Muscle of arm (tissue), 12 donors: Measurements from ENCODE around the gene GLP1R. TPM values are rescaled to one million over a fixed set of nuclear protein-coding genes. Genes with fewer than 3 reads are reported as not detected.

Experiments used
- DNase-seq: peaks from one replicate; pipeline ENCODE4 v3.0.0-alpha.2; 2013
- polyA plus RNA-seq, 12 donors: library from polyadenylated mRNA; unstranded; fragments of 120-200 nt; gene quantifications; one replicate each; pipeline ENCODE4 v1.2.1, GENCODE V29; 2013; ENCODE audit not compliant: insufficient read length in 12 of 12

GLP1R gene
- polyA plus RNA-seq, 12 donors: 0.04 to 0.52 (median 0.17) TPM; not detected in 7

DNA sequence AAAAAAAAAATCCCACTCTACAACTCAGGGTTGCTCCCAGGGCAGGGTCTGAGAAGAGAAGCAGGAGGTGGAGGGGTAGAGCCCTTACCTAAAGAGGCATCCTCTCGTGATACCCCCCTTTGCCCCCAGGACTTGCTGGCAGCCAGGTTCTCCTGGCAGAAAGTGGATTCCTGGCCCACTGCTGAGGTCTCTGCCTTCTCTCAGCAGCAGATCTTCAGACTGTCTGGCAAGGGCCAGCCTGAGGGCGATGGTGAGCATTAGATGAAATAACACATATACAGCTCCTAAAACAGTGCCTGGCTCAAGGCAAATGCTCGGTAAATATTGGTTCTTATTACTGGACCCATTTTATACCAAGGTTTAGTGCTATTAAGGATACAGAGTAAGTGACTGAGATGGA is 4.8 kb upstream of the GLP1R start:
- DNase-seq: no peak

DNA sequence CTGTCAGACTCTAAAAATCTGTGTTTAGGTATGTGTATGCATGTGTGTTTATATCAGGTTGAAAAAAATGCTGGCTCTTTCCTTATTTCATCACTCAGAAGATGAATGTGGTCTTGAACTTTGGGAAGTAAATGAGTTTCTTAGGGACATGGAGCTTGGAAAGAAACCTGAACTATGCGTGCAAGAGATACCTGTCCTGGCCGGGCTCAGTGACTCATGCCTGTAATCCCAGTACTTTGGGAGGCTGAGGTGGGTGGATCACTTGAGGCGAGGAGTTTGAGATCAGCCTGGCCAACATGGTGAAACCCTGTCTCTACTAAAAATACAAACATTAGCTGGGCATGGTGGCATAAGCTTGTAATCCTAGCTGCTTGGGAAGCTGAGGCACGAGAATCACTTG is 4.4 kb upstream of the GLP1R start:
- no peak for DNase-seq

DNA sequence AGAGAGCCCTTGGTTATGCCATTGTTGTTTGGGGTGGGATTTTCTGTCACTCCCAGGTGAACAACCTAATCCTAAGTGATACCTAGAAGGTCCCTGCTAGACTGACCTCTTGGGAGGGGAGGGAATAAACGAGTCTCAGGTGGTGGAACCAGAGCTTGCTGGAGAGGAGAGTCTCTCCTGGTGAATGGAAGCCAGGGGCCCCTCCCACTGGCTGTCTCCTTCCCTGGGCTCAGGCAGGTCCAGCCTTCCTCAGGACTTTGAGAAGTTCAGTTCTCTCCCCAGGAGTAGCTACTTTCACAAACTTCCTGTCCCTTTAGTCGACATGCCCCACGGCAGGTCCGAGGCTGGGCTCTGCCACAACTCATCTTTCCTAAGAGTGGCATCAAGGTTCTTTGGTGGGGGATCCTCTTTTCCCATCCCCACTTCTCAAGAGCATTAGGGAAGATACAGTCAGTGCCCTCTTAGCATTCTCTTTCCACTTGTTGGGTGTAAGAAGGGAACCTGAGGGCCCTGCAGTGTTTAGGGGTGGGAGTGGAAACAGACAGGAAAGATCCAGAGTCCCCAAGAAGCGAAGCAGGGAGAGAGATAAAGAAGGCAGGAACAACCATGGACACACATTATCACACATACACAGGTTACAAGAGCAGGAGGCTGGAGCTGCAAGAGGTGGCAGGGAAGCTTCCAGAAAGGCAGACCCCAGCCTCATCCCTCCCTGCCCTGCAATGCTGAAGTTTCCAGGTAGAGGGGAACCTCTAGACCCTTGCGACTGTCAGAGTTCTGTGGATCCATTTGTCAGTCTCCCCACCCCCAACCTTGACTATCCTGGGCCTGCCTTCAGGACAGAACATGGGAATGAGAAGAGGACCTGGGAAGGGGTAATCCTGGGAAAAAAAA is 900 bp upstream of the GLP1R start:
- DNase-seq: no peak

DNA sequence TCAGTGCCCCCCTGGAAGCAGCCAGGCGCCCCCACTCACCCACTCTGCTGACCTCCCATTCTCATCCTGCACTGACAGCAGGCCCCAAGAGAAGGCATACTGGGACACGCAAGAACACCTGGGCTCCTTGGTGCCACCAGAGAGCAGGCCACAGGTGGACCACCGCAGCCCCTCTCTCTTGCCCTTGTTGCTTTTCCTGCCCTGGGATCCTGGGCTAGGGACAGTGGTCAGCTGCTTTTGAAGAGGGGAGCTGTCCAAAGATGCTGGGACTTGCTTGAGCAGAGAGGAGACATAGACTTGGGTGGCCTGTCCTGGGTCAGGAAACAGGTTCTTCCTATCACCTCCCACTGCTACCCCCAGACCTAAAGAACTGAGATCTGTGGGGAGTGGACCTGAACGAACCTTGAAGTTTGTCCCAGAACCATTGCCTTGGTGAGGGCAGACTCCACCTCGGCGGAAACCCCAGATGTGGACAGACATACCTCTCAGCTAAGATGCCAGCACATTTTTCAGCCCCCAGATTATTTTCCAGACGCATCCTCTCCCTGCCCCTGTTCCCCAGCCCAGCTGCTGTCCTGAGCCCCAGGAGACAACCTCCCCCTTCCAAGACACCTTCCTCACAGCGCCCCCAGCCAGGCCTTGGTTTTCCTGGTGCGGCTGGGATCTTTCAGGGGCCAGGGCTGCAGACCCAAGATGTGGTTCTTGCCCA is 1.1 kb downstream of the GLP1R start:
- DNase-seq: no peak

DNA sequence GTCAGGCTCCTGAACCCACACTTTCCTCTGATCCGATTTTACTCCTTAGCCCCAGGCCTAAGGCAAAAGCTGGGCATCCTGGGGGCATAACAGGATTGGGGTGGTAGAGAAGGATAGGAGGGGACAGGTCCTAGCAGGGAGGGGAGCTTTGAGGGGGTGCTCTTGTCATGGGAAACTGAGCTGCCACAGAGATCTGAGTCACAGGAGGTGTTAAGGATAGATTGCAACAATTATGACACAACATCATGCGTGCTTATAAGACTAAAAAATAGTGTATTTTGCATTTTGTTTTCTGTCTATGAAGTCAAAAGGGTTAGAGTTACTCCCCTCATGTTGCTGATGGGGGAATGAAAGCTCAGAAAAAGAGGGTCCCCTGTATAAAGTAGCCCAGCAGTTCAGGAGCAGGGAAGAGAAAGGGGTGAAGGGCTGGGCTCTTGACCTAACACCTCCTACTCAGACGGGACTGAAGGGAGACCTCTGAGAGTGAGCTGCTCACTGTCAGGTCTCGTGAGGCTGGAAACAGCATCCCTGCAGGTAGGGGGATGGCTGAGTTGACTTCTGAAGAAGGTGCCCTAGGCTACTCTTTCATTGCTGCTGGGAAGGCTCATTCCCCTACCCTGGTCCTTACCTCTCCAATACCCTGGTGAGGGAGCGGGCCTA is 2.0 kb downstream of the GLP1R start:
- DNase-seq: no peak

DNA sequence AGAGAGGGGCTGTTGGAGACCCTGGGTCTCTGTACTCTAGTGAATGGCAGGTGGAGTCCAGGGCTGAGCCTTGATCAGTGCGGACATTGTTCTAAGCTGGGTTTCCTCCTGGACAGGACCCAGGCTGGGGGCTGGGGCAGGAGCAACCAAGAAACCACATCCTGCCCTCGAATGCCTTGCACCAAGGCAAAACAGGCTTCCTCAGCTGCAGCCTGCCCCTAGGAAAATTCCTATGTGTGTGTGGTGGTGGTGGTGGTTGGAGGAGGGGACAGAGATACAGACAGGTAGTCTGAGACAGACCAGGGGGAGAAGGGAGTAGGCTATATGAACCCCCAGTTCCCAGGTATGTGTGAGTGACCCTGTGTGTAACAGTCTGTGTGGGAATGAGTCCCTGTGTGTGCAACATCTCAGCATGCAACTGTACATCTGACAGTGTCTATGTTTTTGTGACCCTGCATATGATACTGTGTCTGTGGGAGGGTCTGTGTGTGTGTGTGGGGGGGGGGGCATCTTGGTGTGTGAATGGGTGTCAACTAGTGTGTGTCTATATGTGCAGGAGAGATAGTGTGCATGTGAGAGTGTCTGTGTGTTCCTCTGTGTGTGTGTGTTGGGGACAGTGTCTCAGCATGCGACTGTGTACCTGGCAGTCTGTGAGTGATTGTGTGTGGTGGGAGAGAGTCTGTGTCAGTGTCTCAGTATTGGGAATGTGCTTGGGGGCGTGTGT is 3.0 kb downstream of the GLP1R start:
- no peak for DNase-seq

DNA sequence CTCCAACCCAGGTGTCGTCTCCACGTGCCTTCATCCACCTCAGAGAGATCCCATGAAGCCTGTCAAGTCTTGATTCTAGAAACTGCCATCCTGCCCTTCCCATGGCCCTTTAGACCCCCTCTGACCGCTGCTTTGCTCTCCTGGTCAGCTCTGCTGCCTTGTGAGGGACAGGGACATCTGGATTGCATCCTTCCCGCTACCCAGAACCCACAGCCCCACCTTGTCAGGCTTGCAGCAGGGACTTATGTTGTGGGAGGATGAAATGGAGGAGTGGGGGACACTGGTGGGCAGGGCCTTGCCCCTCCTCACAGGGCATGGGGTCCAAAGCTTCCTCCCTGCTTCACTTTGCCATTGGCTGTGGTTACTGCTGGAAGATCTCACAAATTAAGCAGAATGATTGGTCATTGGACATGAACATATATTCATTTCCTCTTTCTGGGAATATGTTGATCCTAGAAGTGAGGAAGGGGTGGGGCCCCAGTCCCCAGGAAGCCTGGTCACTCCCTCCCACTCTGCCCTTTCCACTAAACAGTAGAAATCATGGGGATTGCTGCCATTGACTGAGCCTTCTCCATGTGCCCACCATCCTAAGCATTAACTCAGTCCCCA is 4.5 kb downstream of the GLP1R start:
- no peak for DNase-seq

DNA sequence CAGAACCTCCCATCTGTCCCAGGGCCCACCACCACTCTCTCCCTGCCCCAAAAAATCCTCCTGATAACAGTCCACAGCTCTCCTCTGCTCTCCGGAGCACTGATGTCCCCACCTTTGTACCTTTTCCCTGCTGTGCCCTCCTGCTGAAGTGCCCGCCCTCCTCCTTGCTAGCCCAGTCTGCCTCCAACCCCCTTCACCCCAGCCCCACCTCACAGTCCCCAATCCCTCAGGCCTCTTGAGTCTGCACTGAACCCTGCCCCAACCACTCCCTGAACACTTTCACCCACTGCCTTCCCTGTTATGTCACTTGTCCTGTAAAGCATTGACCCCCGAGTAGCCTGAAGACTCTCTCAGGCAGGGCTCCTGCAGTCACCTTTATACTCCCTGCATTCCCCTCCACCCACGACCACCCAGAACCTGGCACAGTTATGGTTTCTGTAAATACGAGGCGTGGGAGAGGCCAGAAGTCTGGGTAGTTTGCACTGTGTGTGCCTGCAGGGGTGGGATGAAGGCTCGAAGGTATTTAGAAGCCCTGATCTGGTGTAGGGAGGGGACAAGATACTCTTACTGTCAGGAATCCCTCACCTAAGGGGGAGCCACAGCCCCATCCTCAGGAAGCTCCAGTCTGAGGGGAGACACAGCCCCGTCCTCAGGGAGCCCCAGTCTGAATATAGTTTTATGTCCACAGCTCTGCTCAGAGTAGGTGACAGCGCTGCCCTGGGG is 5.4 kb downstream of the GLP1R start:
- DNase-seq: no peak

DNA sequence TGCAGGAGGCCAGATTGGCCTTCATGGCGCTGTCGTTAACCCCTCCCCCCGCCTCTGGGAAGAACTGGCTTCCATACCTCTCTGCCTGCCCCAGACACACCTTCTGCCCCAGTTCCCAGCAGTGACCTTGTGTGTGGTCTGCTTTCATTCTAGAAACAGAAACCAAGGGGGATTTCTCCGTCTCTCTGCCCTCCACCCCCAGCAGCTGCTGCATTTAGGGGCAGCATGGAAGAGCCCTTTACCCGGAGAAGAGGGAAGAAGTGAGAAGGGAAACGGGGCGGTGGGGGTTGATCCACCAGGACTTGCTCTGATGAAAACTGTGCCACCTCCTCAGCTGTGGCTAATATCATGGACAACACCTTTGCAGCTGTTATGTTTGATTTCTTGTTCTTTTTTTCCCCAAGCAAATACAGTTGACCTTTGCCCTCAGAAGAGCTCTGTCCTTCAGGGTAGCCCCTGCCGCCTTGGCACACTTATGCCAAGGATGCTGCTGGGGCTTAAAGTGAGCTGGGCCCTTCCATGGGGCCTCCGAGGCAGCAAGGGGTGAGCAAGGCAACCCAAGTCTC is 6.1 kb downstream of the GLP1R start:
- DNase-seq: no peak

DNA sequence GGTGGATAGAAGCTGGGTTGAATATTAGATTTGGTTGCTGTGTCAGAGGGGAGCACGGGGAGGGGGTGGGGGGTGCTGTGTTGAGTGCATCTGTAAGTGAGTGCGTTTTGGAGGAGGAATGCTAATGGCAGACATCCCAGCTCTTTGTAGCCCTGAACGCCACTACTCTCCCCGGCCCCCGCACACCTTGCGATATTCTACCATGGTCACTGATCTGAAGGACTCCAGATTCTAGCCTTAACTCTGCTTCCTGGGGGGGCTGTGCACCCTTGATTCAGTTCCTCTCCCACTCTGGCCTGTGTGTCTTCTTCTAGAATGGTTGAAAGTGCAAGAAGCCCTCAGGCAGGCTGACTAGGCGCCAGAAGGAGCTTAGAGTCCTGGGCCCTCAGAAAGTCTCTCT is 7.1 kb downstream of the GLP1R start:
- no peak for DNase-seq

DNA sequence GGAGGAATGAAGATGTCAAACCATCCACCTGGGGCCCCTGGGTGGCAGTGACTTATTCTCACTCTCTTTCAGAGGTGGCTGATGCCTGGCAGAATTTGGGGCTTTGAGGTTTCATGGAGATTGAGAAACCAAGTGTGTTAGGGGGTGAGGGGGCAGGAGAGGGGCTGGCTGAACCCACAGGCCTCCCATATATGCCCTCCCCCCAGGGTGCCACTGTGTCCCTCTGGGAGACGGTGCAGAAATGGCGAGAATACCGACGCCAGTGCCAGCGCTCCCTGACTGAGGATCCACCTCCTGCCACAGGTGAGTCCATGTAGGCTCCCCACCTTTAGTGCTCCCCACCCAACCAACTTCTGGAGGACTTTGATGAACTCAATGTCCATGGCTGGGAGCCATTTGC is 7.6 kb downstream of the GLP1R start:
- no peak for DNase-seq

DNA sequence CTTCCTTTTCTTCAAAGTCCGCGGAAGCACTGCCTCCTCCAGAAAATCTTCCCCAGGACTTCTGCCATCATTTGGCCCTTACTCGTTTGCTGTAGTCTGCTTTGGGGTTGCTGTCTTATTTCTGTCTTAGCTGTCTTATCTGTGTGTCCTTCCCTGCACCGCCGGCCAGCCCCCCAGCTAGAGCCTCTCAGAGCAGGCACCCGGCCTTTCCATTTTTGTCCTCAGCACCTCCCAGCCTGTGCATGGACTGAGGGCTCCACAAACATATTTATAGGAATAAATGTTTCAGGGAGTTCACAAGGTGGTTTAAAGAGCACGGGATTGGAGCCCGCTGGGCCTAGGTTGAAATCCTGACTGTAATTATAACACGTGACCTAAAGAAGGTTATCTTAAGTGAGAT is 8.1 kb downstream of the GLP1R start:
- DNase-seq: no peak

DNA sequence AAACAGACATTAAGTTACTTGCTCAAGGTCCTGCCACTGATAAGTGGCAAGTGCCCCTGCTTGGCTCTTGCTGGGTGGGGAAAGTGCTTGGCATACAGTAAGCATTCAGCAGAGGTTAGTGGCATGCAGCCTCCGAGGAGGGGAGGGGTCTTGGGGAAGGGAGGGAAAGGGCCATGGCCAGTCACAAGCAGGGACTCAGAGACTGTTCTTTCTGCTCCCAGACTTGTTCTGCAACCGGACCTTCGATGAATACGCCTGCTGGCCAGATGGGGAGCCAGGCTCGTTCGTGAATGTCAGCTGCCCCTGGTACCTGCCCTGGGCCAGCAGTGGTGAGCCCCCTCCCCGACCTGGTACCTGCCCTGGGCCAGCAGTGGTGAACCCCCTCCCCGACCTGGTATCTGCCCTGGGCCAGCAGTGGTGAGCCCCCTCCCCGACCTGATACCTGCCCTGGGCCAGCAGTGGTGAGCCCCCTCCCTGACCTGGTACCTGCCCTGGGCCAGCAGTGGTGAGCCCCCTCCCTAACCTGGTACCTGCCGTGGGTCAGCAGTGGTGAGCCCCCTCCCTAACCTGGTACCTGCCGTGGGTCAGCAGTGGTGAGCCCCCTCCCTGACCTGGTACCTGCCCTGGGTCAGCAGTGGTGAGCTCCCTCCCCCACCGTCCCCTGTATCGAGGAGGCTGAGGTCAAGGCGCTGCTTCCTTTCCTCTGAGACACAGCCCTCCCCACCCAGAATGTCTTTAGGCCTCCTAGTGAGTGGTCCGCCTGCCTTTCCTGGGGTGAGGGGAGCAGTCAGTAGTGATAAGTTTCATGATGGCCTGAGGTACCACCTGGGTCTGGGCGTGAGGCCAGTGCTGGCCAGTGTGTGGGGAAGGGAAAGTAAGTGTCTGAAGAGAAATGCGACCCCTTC is 8.9 kb downstream of the GLP1R start:
- DNase-seq: no peak

DNA sequence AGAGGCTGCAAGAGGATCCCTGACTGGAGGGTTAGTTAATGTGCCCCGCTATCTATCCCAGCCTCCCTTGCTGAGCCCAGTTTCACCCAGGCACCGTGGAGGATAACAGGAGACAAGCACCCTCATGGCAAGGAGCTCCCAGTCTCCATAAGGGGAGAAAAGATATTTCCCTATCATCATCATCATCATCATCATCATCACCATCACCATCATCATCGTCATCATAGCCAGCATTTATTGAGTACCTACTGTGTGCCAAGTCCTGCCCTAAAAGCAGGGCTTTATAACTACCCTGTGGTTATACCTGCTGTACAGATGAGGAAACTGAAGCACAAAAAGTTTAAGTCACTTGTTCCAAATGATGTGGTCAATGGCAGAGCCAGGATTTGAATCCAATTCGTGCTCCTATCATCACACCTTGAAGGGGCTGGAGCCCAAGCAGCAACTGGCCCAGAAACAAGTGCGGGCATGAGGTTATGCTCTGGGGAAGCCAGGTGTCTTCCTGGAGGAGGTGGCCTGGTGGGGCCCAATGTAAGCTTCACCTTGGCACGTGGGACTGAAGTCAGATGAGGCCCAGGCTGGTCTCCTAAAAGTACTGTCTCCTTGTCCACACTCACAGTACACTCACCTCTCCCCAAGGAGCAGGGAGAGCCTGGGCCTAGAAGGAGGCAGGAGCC is 10.0 kb downstream of the GLP1R start:
- no peak for DNase-seq

DNA sequence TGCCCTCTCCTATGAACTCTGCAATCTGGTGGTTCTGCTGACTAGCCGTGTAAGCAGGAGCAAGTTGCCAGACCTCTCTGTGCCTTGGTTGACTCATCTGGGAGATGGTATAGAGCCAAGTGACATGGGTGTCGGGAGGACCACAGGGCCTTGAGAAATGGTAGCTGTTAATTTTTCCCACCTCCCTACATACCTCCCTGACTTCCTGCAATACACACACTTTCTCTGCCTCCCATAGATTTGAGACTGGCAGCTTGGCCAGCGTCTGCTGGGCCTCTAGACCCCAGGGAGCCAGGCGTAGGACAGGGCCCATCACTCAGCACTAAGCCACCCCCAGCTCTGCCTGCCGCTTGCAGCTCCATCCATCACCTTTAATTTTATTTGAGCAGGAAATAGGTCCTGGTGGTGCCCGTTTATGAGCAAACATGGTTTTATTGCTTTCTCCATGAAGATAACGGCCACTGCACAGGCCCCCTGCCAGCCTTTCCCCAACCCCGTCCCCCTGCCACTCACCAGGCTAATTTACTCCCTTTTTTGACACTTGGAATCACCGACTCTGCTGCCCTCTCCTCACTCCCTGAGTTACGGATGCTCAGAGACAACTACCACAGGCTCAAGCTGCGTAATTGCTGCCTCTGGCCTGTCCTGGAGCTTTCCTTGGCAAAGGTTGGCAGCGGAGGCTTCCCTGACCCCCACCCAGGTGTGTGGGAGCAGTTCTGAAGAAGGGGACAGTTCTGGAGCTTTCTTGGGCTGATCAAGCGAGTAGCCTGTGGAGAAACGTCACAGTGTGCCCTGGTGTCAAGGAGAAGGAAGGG is 11.1 kb downstream of the GLP1R start:
- DNase-seq: no peak

DNA sequence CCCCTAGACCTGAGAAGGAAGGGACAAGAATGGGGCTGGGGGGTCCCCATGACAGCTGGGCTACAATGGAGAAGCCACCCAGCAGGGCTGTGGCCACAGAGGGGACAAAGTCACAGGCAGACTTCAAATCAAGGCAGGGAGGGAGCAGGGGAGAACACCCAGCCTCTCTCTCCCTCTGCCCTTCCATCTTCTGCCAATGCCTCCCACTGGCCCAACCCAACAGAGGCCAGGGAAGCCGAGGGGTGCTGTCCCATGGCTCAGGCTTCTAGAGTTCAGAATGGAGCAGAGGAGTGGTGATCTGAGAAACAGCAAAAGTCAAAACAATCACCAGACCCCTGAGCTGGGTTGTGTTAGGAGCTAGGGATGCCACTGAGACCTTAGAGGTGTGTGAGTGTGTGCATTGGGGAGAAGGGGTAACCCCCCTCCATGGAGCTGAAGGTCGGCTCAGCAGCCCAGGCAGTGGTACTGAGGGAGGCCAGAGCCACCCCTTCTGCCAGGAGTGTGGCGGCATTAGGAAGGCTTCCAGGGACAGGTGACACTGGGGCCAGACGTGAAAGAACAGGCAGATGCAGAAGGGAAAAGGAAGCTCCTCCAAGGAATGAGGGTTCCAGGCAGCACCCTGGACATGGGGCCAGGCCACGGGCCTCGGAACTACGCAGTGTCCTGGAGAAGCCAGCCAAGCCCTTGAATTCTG is 12.0 kb downstream of the GLP1R start:
- no peak for DNase-seq

DNA sequence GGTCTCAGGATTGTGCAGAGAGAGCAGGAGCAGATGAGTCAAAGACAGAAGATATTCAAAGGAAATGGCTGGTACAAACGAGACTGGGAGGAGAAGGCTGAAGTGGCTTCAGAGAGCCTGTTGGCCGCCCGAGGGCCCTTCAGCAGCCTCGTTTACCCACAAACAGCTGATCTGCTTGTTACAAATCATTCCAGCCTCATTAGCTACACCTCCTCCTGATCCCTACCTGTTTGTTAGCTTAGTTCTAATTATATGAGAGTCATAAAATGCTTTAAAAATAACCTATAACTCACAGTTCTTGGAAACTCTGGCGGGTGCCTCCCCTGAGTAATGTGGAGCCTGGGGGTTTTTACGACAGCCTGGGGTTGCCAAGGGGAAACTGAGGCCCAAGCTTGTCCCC is 12.6 kb downstream of the GLP1R start:
- DNase-seq: no peak
